Measurements from ENCODE around the gene HIKESHI.

Gene HIKESHI

DNA sequence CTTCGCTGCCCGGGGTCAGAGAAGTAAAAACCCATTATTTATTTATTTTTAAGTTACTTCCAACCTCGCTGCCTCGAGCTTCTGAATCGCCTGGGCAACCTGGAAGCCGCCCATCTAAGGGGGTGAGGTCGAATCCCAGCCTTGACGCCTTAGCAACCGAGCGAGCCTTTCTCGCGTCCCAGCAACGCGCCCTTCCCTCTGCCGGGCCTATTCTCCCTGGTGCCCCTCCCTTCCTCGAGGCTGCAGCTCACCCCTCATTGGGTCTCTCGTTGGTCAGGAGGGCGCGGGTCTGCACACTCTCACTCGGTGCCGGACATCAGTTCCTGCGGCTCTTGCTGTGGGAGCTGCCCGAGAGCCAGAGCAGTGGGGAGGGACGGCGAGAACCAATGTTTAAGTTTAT lies 72.5 kb downstream of the HIKESHI start, which contains the start of gene CCDC81:
Gene CCDC81 (plus strand): TSS at position 302 of the 400 bp plus-strand sequence. CDS start 277 bp downstream, outside the sequence.
- DNase-seq (ENCODE audit: low read depth in 2 of 2) = no peak

DNA sequence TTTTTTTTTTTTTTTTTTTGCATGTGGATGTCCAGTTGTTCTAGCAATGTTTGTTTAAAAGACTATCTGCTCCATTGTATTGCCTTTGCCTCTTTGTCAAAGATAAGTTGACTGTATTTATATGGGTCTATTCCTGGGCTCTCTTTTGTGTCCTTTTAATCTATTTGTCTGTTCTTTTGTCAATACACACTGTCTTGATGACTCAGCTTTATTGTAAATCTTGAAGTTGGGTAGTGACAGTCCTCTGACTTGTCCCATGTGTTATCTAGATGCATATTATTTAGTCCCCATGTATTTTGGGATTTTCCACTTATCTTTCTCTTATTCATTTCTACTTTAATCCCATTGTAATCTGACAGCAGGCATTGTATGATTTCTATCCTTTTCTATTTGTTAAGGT lies 75.9 kb downstream of the HIKESHI start:
- DNase-seq (ENCODE audit: low read depth in 2 of 2) = no peak

DNA sequence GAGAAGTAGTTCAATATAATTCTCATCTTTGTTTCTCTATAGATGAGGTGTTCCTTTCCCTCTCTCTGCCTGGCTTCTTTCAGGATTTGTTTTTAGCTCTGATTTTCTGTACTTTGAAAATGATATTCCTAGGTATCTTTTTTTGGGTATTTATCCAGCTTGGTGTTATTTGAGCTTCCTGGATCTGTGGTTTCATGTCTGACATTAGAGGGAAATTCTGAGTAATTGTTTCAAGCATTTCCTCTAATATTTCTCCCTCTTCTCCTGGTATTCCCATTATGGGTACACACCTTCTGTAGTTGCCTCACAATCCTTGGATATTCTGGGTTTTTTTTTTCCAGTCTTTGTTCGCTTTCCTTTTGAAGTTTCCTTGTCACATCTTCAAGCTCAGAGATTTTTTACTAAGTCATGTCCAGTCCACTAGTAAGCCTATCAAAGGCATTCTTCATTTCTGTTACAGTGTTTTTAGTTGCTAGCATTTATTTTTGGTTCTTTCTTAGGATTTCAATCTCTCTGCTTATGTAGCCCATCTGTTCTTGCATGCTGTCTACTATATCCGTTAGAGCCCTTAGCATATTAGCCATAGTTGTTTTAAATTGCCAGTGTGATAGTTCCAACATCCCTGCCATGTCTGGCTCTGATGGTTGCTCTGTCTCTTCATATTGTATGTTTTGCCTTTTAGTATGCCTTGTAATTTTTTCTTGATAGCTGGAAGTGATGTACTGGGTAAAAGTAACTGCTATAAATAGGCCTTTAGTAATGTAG lies 78.4 kb downstream of the HIKESHI start:
- DNase-seq (ENCODE audit: low read depth in 2 of 2) = no peak

DNA sequence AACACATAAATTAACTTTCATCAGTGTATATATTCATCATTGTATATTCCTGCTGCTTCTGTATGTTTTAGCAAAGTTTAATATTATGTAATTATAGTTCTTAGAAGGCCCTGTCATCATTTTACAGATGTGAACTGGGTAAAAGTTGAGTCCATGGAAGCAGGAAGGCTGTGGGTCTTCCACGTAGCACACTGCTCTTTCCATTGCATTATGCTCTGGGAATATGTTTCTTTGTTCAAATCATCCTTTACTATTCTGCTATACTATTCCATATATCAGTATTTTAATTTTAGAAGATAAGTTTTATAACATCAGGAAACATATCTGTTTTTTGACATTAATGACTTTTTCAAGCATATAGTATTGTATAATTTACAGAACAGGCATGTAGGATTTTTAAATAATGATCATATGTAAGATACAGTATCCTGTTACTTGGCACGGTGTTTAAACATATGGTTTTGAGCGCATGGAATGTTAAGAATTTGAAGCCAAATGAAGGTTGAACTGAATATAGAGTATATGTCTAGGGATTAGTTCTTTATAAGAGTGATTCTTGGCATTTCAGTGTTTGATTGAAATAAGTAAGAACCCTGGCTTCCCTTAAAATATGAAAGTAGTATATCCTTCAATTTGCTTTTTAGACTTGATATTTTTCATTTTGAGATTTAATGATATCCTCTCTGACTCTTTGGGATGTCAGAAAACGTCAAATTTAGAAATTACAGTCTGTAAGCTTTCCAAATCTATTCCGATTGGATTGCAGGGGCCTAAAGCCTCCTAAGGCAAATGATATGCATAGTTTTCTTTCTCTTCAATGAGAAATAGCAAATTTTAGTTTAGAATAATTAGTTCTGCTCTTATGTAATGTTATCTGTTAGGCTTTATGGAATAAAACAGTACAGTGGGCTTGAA lies 81.3 kb downstream of the HIKESHI start:
- no peak for DNase-seq (ENCODE audit: low read depth in 2 of 2)

DNA sequence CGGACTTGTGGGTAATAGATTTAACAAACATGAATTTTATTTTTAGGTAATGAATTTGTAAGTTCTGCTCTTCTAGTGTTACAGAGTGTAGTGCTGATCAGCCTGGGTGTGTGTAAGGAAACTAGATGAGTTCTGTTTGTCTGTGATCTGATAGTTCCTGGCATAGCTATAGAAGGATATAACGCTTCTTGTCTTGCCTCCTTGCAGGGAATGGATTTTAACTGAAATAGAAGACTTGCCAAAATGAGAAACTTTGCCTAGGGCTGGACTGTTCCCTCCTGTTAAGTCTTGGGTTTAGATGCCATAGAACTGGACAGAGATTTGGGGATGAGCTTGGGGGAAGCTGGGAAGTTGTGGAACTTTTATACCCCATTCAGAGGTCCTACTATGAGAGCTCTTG lies 84.2 kb downstream of the HIKESHI start:
- no peak for DNase-seq (ENCODE audit: low read depth in 2 of 2)

DNA sequence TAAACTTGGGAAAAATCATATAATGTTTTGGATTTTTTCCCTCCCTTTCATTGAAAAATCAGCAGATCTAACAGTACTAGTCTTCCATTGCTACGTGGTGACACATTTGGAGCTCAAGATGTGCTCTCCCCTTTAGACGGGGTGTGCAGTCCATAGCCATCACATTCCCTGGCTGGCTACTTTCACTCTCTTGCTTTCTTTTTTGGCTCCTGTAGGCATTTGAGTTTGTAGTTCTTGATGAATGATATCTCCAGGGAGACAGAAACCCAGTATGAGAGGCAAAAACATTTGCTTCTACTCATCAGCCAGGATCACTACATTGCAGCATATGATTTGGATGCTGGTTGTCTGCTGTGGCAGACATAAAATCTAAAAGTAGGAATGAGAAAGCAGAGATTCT lies 84.7 kb downstream of the HIKESHI start:
- no peak for DNase-seq (ENCODE audit: low read depth in 2 of 2)

DNA sequence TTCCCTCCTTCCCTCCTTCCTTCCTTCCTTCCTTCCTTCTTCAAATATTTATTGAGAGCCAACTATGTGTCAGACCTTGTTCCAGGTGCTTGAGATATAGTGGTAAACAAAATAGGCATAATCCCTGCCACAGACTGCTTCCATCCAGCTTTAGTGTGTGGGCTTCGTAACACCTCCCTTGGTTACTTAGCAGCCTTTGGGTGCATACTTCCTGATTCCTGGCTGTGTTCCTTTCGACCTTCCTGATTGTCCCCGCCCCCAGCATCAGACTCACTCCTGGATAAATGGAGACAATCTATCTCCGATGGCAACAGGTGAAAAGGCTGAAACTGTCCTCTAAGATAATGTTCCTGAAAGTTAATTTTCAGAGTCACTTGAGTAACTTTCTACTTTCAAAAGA lies 86.2 kb downstream of the HIKESHI start:
- DNase-seq (ENCODE audit: low read depth in 2 of 2) = no peak

DNA sequence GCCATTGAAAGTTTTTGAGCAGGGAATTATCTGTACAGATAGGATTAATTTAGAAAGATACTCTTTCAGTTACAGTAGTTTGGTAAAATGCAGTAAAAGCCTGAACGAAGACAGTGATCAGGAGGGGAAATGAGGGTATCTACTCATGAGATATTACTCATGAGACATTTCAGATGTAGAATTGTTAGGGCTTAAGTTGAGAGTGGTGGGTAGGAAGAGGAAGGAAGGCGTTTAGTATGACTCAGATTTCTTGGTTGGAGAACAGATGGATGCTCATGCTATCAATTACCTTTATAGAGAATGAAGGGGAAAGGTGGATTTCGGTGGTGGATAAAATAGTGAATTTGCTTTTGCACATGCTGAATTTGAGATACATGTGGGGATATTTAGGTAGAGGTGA lies 88.4 kb downstream of the HIKESHI start:
- no peak for DNase-seq (ENCODE audit: low read depth in 2 of 2)

DNA sequence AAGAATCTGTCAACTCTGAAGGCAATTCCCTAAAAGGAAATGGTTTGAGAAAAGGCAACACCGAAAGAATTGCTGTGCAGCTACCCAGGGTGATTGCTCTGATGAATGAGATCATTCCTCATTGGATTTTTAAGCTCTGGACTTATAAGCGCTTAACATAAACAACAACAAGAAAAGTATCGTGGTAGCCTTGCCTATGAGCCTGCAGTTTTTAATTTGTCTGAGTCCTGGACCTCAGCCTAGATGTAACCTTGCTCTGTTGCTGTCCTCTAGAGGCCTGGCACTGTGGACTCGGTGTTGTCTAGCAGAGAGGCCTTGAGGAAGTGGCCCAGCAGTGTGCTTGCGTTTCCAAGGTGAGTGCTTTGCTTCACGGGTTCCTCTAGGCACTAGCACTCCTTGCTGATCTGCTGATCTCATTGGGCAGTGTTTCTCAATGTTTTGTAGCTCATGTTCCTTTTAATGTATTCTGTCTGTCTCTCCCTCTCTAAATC lies 93.1 kb downstream of the HIKESHI start:
- DNase-seq (ENCODE audit: low read depth in 2 of 2) = no peak

Data from activated CD8-positive, alpha-beta memory T cell treated with anti-CD3 and anti-CD28 coated beads for 4 hours (primary cell).